Peyer's patch (tissue), 4 donors: ENCODE data around the gene GGTLC1. TPM values are rescaled to one million over a fixed set of nuclear protein-coding genes. Genes with fewer than 3 reads are reported as not detected.
"Not testable (repeated sequence)": the region's sequence is repeated elsewhere in the genome, so short reads cannot be mapped to it uniquely, and the experiment has no call there.

Experiments
- DNase-seq, 3 donors: peaks; one replicate each; pipeline ENCODE4 v3.0.0-alpha.2; 2017 to 2019
- H3K27ac ChIP-seq, 4 donors: fragments of 200-600 bp; sonication (generic); one replicate each; pipeline ENCODE4 v1.5.1; 2016 to 2019
- H3K27me3 ChIP-seq, 2 donors: fragments of 200-600 bp; sonication (generic); one replicate each; pipeline ENCODE4 v1.5.1; 2019
- H3K36me3 ChIP-seq, 3 donors: fragments of 200-600 bp; sonication (generic); one replicate each; pipeline ENCODE4 v1.5.1; 2016 to 2019
- H3K4me1 ChIP-seq, 4 donors: fragments of 200-600 bp; sonication (generic); one replicate each; pipeline ENCODE4 v1.5.1; 2016 to 2019
- H3K4me3 ChIP-seq, 4 donors: fragments of 200-600 bp; sonication (generic); 1 replicate in 3 of 4; 2 replicates in 1 of 4; pipeline ENCODE4 v1.5.1; 2016 to 2019; ENCODE audit warnings: mild to moderate bottlenecking in 1 of 4
- H3K9me3 ChIP-seq, 4 donors: fragments of 200-600 bp; sonication (generic); one replicate each; pipeline ENCODE4 v1.5.1; 2016 to 2019; ENCODE audit warnings: mild to moderate bottlenecking in 1 of 4
- POLR2A ChIP-seq, 2 donors: fragments of 450-650 bp; IDR thresholded peaks; one replicate each; pipeline ENCODE4 v1.5.1; 2017; ENCODE audit warnings: antibody characterized with exemption in 2 of 2, mild to moderate bottlenecking in 2 of 2, moderate library complexity in 2 of 2
- total RNA-seq, 4 donors: library from RNA; depleted of rRNA; stranded (reverse); fragments of >200 nt; gene quantifications; one replicate each; pipeline ENCODE4 v1.1.0, GENCODE V29; 2016
- TF ChIP-seq, protein P1 (sequence below), 6 experiments: fragments of 450-650 bp in 4 of 6; fragments of 200-600 bp in 2 of 6; sonication (generic) in 1 of 6; IDR thresholded peaks; one replicate each; pipeline ENCODE4 v1.5.1; 2017 to 2019; ENCODE audit warnings: antibody characterized with exemption in 6 of 6, mild to moderate bottlenecking in 3 of 6, moderate library complexity in 1 of 6

Gene GGTLC1
- total RNA-seq, 4 donors from 2014 or later = not detected

DNA sequence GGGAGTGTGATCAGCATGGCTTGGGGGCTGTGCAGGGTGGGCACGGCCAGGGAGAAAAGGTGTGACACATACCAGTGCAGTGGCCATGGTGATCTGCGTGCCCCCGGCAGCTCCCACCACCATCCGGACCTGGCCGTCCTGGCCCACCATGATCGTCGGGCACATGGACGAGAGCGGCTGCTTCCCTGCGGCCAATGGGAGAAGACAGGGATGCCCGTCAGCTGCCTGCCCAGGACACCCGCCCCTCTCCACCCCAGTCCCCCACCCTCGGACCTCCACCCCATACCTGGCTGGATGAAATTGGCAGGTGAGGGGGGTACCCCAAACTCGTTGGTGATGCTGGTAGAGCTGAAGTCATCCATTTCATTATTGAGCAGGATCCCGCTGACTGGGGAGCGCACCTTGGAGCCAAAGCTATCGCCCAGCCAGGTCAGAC is 2.8 kb downstream of the GGTLC1 start:
- H3K9me3 ChIP-seq, H3K36me3 ChIP-seq, H3K4me1 ChIP-seq, H3K27me3 ChIP-seq, DNase-seq, H3K27ac ChIP-seq, H3K4me3 ChIP-seq: not testable (repeated sequence)

DNA sequence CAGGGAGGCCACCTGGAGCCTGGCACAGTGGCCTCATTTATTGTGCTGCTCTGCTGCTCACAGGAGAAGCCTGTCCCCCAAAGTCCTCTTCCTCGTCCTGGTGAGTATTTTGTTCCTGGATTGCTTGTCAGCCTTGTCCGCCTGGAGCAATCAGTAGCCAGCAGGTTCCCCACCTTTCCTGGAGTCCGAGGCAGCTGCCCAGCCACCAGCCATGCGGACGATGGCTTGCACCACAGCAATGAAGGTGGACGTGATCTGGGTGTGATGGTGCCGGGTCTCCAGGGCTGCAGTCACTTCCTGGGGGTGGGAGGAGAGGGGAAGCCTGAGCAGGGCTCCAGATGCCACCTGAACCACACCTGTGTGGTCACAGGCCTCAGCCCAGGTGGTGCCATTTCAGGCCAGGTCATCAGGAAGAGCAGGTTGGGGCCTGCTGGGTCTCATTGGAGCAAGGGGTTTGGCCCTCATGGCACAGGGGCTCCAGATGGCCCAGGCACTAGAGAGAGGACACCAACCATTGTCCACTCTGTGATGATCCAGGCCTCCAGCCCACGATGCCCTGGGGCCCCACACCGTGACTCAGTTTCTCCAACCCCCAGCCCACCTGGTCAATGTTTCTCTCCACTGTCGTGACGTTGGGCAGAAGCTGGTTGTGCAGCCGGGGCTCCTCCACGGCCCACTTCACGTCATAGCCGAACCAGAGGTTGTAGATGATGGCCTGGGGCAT is 3.4 kb downstream of the GGTLC1 start:
- not testable (repeated sequence) for DNase-seq, H3K9me3 ChIP-seq, H3K4me1 ChIP-seq, H3K4me3 ChIP-seq, H3K36me3 ChIP-seq, H3K27ac ChIP-seq, H3K27me3 ChIP-seq

DNA sequence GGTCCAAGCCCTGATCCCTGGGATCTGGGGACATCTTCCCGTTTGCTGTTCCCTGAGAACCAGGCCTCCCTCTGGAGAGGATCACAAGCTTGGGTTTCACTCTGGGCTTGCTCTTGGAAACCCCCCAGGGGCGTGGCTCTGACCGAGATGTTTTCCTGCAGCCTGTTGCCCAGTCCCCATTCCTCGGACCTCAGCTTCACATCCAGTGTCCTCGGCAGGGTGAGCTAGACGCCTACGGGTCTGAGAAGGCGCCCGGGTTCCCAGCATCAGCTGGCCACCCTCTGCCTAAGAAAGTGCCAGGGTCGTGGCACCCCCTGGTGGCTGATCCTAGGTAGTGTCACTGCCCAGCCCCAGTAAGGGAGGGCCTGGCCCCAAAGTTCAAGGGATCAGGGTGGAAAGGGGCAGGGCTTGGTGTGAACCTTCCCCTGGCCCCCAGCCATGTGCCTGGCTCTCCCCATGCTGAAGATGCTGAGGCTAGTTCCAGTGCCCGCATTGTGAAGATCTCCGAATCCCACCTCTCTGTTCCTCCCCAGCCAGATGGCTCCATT is 4.0 kb downstream of the GGTLC1 start:
- not testable (repeated sequence) for H3K27me3 ChIP-seq, H3K4me3 ChIP-seq, DNase-seq, H3K9me3 ChIP-seq, H3K4me1 ChIP-seq, H3K36me3 ChIP-seq, H3K27ac ChIP-seq

DNA sequence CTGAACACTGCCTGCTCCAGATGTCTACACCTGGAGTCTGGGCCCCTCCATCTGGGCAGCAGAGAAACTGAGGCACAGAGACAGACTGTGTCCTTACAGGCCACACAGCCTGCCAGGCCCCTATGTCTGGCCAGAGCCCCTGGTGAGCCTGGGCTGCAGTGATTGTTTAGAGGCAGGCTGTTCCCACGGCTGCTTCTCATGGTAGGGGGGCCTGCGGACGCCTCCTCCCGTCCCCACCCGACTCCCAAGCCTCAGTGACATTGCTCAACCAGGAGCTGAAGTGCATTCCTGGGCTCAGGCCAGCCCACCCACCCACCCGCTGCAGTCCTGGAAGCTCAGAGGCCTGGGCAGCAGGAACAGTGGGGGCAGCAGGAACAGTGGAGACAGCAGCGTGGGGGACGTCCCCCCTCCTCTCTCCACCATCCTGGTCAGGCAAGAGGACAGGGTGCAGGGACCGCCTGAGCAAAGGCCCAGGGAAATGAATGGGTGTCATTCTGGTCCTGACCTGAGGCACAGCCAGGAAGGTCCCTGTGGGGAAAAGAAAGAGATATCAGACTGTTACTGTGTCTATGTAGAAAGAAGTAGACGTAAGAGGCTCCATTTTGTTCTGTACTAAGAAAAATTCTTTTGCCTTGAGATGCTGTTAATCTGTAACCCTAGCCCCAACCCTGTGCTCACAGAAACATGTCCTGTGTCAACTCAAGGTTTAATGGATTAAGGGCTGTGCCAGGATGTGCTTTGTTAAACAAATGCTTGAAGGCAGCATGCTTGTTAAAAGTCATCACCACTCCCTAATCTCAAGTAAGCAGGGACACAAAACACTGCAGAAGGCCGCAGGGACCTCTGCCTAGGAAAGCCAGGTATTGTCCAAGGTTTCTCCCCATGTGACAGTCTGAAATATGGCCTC is 6.2 kb downstream of the GGTLC1 start:
- not testable (repeated sequence) for H3K27ac ChIP-seq, H3K4me1 ChIP-seq, H3K27me3 ChIP-seq, H3K4me3 ChIP-seq, H3K36me3 ChIP-seq, DNase-seq, H3K9me3 ChIP-seq

DNA sequence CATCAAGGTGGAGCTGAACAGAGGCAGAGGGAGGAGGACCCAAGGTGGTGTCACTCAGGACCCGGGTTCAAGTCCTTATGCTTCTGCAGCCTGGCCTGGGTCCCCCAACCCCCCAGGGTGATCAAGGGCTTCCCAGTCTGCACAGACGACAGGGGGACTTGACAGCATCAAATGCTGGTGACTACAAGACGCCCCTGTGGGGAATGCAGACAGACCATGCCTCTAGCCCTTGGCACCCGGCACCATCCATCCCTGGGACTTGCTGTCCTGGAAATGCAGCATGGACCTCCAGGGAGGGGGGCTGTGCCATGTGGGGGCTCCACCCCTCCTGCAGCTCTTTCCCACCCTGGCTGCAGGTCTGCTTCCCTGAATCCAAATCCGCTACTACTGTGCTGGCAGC is 7.1 kb downstream of the GGTLC1 start:
- not testable (repeated sequence) for DNase-seq, H3K27ac ChIP-seq, H3K4me1 ChIP-seq, H3K36me3 ChIP-seq, H3K27me3 ChIP-seq, H3K4me3 ChIP-seq, H3K9me3 ChIP-seq

DNA sequence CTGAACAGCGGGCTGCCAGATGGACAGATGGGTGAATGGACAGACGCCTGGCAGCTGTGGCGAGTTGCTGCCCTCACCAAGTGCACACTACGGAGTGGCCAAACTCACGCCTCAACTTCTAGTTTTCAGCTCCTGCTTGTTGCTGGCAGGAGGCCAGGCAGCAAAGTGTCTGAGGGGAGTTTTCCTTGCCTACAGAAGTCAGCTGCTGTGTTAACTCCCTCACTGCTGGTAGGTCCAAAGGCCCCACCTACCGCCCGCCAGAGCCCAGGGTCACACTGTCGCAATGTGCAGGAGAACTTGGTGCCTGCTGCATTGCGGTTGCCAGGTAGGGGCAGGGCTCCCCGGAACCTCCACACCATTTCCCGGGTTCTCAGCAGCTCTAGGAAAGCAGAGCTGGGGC is 7.6 kb downstream of the GGTLC1 start:
- not testable (repeated sequence) for DNase-seq, H3K27ac ChIP-seq, H3K9me3 ChIP-seq, H3K36me3 ChIP-seq, H3K27me3 ChIP-seq, H3K4me1 ChIP-seq, H3K4me3 ChIP-seq

DNA sequence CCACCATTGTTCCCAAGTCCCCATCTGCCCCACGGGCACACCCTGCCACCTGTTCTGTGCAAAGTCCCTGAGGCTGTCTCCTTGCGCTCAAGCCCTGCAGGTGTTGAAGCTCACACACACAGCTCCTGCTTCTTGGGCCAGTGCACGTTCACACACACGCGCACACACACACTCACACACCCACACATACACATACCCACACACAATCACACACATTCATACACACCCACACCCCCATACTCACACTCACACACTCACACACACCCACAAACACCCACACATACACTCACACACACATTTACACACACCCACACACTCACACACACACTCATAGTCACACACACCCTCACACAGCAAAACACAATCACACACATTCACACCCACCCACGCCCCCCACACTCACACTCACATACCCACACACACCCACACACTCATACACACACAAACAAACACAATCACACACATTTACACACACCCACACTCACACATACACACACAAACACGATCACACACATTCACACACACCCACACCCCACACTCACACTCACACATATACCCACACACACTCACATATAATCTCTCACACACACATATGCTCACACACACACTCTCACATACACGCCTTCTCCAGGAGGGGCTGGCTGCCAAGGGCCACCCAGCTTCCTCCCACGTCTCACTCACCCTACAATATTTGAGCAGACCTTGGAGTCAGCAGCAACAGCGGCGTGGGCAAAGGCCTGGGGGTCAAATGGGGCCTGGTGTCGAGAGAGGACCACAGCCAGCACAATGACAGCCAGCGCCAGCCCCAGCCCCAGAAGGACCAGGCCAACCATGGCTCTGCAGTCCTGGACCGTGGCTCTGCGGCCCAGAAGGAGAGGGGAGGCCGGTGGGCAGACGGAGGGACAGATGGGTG is 8.4 kb downstream of the GGTLC1 start:
- H3K36me3 ChIP-seq, DNase-seq, H3K27ac ChIP-seq: not testable (repeated sequence)

DNA sequence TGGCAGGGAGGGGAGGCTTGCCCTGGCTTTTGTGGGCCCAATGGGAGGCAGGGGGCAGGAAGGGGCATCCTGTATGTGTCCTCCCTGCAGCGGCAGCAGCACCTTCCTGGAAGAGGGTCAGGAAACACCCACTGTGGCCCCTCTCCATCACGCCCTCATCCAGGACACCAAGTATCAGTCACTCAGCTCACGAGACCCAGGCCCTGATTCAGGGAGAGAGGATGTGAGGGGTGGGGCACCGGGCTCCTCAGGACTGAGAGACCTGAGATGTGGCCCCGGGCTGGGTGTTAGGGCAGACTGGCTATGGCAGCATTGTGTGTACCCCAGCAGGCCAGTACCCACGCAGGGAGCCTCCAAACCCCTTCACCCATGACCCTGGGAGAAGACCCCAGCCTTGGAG is 9.2 kb downstream of the GGTLC1 start:
- not testable (repeated sequence) for DNase-seq, H3K27ac ChIP-seq, H3K4me3 ChIP-seq, H3K9me3 ChIP-seq, H3K36me3 ChIP-seq, H3K27me3 ChIP-seq, H3K4me1 ChIP-seq

More for the DNA sequence above, 8.4 kb downstream of the GGTLC1 start:
- not testable (repeated sequence) for H3K4me1 ChIP-seq, H3K9me3 ChIP-seq, H3K27me3 ChIP-seq, H3K4me3 ChIP-seq

DNA sequence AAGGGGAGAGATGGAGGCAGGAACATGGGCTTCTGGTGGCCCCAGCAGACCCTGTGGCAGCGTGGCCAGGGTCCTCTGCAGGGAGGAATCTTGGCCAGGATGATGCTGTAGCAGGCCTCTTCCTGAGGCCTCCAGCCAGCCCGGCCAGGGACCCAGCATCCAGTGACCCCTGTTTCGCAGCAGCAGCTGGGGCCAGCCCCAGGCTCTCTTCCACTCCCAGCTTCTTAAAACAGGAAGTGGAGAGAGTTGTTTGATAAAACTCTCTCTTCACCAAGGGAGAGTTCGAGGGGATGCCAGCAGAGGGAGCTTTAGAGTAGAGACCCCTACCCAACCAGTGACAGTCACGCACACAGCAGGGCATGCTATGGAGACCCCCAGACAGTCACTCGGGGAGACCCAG is 10.1 kb downstream of the GGTLC1 start:
- DNase-seq, H3K27ac ChIP-seq, H3K27me3 ChIP-seq: not testable (repeated sequence)

DNA sequence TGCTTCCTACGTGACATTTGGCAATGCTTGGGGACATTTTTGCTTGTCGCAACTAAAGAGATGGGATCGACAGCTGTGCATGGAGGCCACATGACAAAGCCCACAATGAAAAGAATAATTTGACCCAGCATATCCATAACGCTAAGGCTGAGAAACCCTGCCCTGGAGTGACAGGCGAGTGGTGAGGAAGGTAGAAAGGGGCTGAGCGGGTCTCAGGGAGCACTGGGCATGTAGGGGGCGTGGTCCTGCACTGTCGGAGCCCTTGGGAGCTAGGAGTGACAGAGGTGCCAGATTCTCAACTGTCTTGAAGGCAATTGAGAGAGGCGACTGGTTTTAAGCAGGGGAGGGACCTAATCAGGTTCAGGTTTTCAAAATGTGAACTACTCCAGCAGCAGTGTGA is 13.6 kb downstream of the GGTLC1 start:
- no peak for TF ChIP-seq POLR2A (IDR thresholded peaks at IDR 0.05)
- TF ChIP-seq, protein P1, sequence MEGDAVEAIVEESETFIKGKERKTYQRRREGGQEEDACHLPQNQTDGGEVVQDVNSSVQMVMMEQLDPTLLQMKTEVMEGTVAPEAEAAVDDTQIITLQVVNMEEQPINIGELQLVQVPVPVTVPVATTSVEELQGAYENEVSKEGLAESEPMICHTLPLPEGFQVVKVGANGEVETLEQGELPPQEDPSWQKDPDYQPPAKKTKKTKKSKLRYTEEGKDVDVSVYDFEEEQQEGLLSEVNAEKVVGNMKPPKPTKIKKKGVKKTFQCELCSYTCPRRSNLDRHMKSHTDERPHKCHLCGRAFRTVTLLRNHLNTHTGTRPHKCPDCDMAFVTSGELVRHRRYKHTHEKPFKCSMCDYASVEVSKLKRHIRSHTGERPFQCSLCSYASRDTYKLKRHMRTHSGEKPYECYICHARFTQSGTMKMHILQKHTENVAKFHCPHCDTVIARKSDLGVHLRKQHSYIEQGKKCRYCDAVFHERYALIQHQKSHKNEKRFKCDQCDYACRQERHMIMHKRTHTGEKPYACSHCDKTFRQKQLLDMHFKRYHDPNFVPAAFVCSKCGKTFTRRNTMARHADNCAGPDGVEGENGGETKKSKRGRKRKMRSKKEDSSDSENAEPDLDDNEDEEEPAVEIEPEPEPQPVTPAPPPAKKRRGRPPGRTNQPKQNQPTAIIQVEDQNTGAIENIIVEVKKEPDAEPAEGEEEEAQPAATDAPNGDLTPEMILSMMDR (IDR thresholded peaks at IDR 0.05) = no peak
- Histone ChIP-seq H3K27me3 (no peaks in the 10 kb centered on the region), H3K9me3 (no peaks in the 10 kb centered on the region), H3K27ac (no peak overlapping the region), H3K36me3 (no peaks in the 10 kb centered on the region), H3K4me1 (no peaks in the 10 kb centered on the region), H3K4me3 (no peak overlapping the region)
- no peak for DNase-seq

More for the DNA sequence above, 10.1 kb downstream of the GGTLC1 start:
- not testable (repeated sequence) for H3K4me3 ChIP-seq, H3K36me3 ChIP-seq, H3K9me3 ChIP-seq, H3K4me1 ChIP-seq
